B cell (primary cell): ENCODE measurements around the gene PTPRM. TPM values are rescaled to one million over a fixed set of nuclear protein-coding genes. Genes with fewer than 3 reads are reported as not detected.

Source experiments
- ATAC-seq: fragments of 200-7000 bp; cut with Tn5 transposase; one replicate; pipeline ENCODE4 v1.10.0; 2021; ENCODE audit warnings: low read depth, mild to moderate bottlenecking, moderate number of reproducible peaks, moderate library complexity
- CTCF ChIA-PET: fragments of 350-600 bp; sonication (Branson Sonifier 250); formaldehyde crosslinking; loops from one replicate; lab custom pipeline; 2021; ENCODE audit warnings: antibody characterized with exemption, inconsistent platforms; lab: Charles Lee
- POLR2A ChIA-PET: fragments of 350-600 bp; sonication (Branson Sonifier 250); formaldehyde crosslinking; loops from one replicate; lab custom pipeline; 2021; ENCODE audit warnings: antibody characterized with exemption; lab: Charles Lee
- DNase-seq: peaks from one replicate; pipeline ENCODE4 v3.0.0; 2013
- H2AFZ ChIP-seq: 2 replicates; pipeline ENCODE4 v1.6.1; 2012; ENCODE audit warnings: mild to moderate bottlenecking, low read depth, low read length; ENCODE audit not compliant: insufficient read depth, poor library complexity, severe bottlenecking
- H3K27ac ChIP-seq, 2 donors: 1 replicate in 1 of 2; 2 replicates in 1 of 2; pipeline ENCODE4 v1.5.1; 2012 to 2013; ENCODE audit warnings: low read length in 2 of 2, mild to moderate bottlenecking in 2 of 2, moderate library complexity in 1 of 2
- H3K27me3 ChIP-seq, 4 experiments: fragments of 200-600 bp in 1 of 4; sonication (generic) in 1 of 4; replicated peaks in 1 of 4; 1 replicate in 2 of 4; 2 replicates in 2 of 4; pipeline versions ENCODE4 v1.6.1 to v1.7.0; 2013 to 2016; ENCODE audit warnings: low read length in 3 of 4, mild to moderate bottlenecking in 2 of 4, mixed read lengths in 1 of 4, moderate library complexity in 1 of 4; ENCODE audit not compliant: insufficient read depth in 4 of 4, control insufficient read depth in 3 of 4; ENCODE audit errors: control extremely low read depth in 1 of 4
- H3K36me3 ChIP-seq, 2 experiments: replicated peaks in 1 of 2; 1 replicate in 1 of 2; 2 replicates in 1 of 2; pipeline versions ENCODE4 v1.6.1 to v1.7.1; 2013; ENCODE audit warnings: low read length in 1 of 2; ENCODE audit not compliant: insufficient read depth in 2 of 2, control insufficient read depth in 1 of 2; ENCODE audit errors: control extremely low read depth in 1 of 2, extremely low read depth in 1 of 2
- H3K4me1 ChIP-seq, 2 donors: fragments of 200-600 bp in 1 of 2; sonication (generic) in 1 of 2; 1 replicate in 1 of 2; 2 replicates in 1 of 2; pipeline versions ENCODE4 v1.5.1 to v1.6.1; 2013 to 2017; ENCODE audit warnings: low read length in 2 of 2; ENCODE audit not compliant: control insufficient read depth in 2 of 2, insufficient read depth in 2 of 2
- H3K4me2 ChIP-seq: replicated peaks from 2 replicates; pipeline ENCODE3; 2012; ENCODE audit warnings: mild to moderate bottlenecking, low read depth, low read length; ENCODE audit not compliant: poor library complexity, severe bottlenecking
- H3K4me3 ChIP-seq, 5 experiments: fragments of 200-600 bp in 1 of 5; sonication (generic) in 1 of 5; 1 replicate in 3 of 5; 2 replicates in 2 of 5; pipeline versions ENCODE4 v1.5.1 to v1.7.0; 2011 to 2016; ENCODE audit warnings: low read length in 4 of 5, mild to moderate bottlenecking in 4 of 5, low read depth in 2 of 5, control low read depth in 1 of 5, moderate library complexity in 1 of 5; ENCODE audit not compliant: insufficient read depth in 1 of 5; ENCODE audit errors: control extremely low read depth in 1 of 5, extremely low read depth in 1 of 5
- H3K79me2 ChIP-seq: fragments of 200-600 bp; sonication (generic); one replicate; pipeline ENCODE4 v1.6.0; 2016; ENCODE audit warnings: low read length; ENCODE audit not compliant: control insufficient read depth, insufficient read depth
- H3K9ac ChIP-seq: fragments of 200-600 bp; sonication (generic); 2 replicates; pipeline ENCODE4 v1.6.1; 2017; ENCODE audit warnings: mild to moderate bottlenecking, low read length, moderate library complexity
- H3K9me3 ChIP-seq, 3 donors: one replicate each; pipeline versions ENCODE4 v1.6.1 to v1.7.1; 2013; ENCODE audit warnings: low read length in 2 of 3; ENCODE audit not compliant: control insufficient read depth in 2 of 3, insufficient read depth in 1 of 3; ENCODE audit errors: control extremely low read depth in 1 of 3
- H4K20me1 ChIP-seq: 2 replicates; pipeline ENCODE4 v1.6.0; 2012; ENCODE audit warnings: mild to moderate bottlenecking, low read length; ENCODE audit not compliant: insufficient read depth, control insufficient read depth, poor library complexity, severe bottlenecking
- H3K27ac Mint-ChIP-seq: one replicate; pipeline ENCODE4 v1.8.0; 2021; ENCODE audit warnings: mixed read lengths
- H3K27me3 Mint-ChIP-seq: one replicate; pipeline ENCODE4 v1.8.0; 2021; ENCODE audit warnings: mixed read lengths
- H3K4me1 Mint-ChIP-seq: one replicate; pipeline ENCODE4 v1.8.0; 2021; ENCODE audit warnings: mixed read lengths
- H3K4me3 Mint-ChIP-seq: one replicate; pipeline ENCODE4 v1.8.0; 2021; ENCODE audit warnings: mixed read lengths
- H3K9me3 Mint-ChIP-seq: one replicate; pipeline ENCODE4 v1.8.0; 2022; ENCODE audit warnings: mixed read lengths; ENCODE audit not compliant: insufficient read depth
- CTCF ChIP-seq: fragments of 200-600 bp; IDR thresholded peaks from one replicate; pipeline ENCODE4 v1.8.0; 2022; ENCODE audit warnings: antibody characterized with exemption, mild to moderate bottlenecking
- EZH2 ChIP-seq: IDR thresholded peaks from 2 replicates; pipeline ENCODE4 v1.6.1; 2012; ENCODE audit warnings: borderline replicate concordance, low read depth, mild to moderate bottlenecking, moderate library complexity, low read length; ENCODE audit not compliant: insufficient read depth, poor library complexity, severe bottlenecking
- WGBS: methylation state at CpG from one replicate; pipeline ENCODE4 v1.1.5; 2013; ENCODE audit warnings: missing lambda C conversion rate; ENCODE audit not compliant: insufficient coverage; 5-methylcytosine and 5-hydroxymethylcytosine counted together
- intact Hi-C: fragments of 100-400 bp; cut with micrococcal nuclease; formaldehyde crosslinking; loops from one replicate; pipeline ENCODE4 v1.10.0; 2022
- polyA plus RNA-seq: library from polyadenylated mRNA; depleted of rRNA; stranded (reverse); fragments of >200 nt; gene quantifications from 2 replicates; pipeline ENCODE4 v1.2.3, GENCODE V29; 2012
- total RNA-seq, 2 donors: library from RNA; stranded (reverse); fragments of 120-200 nt in 1 of 2; gene quantifications; 1 replicate in 1 of 2; 2 replicates in 1 of 2; pipeline versions ENCODE4 v1.2.3 to v1.2.4, GENCODE V29; 2013 to 2022

PTPRM gene
- total and polyA plus RNA-seq, 2 donors (not counting 1 experiment from before 2014, with no cell fraction given), result 0.20 to 0.89 TPM

GRCh38 chr18:7568426-7568825 is 1.3 kb downstream of the PTPRM start:
- Histone ChIP-seq H3K27me3 (peaks cover 0 to 36% (median 21%) of the 10 kb centered on the region in 4 experiments), H3K9ac (no peak overlapping the region), H2AFZ (no peak overlapping the region), H3K9me3 (no peaks in the 10 kb centered on the region), H3K36me3 (no peaks in the 10 kb centered on the region), H3K4me1 (no peaks in the 10 kb centered on the region), H3K79me2 (no peaks in the 10 kb centered on the region), H4K20me1 (no peaks in the 10 kb centered on the region), H3K27ac (no peak overlapping the region), H3K4me3 (no peak overlapping the region), H3K4me2 (peak overlapping the region; percentile 75)
- TF ChIP-seq EZH2 (no peak), CTCF (no peak)
- Mint-ChIP-seq H3K27ac (no peak overlapping the region), H3K4me1 (peaks cover 7% of the 10 kb centered on the region), H3K9me3 (no peaks in the 10 kb centered on the region), H3K27me3 (peaks cover 49% of the 10 kb centered on the region), H3K4me3 (peak overlapping the region; percentile 71)
- ChIA-PET CTCF (no interaction called here), POLR2A (no interaction called here)
- DNase-seq, result peak; percentile 5
- intact Hi-C loops, result no loop called here
- ATAC-seq, result no peak
- 2% methylated on average over 42 of the region's 44 CpGs for WGBS

GRCh38 chr18:7571626-7572025 is 4.5 kb downstream of the PTPRM start:
- no peaks in the 10 kb centered on the region for H3K4me1 ChIP-seq
- POLR2A ChIA-PET, result no interaction called here
- Mint-ChIP-seq H3K9me3 (no peaks in the 10 kb centered on the region), H3K27me3 (peaks cover 25% of the 10 kb centered on the region), H3K4me3 (no peak overlapping the region), H3K27ac (no peak overlapping the region), H3K4me1 (peaks cover 5% of the 10 kb centered on the region)
- H3K27ac ChIP-seq, result no peak overlapping the region
- no peak overlapping the region for H3K4me3 ChIP-seq
- H3K27me3 ChIP-seq, result peaks cover 0 to 15% (median 6%) of the 10 kb centered on the region in 4 experiments
- no peak overlapping the region for H3K9ac ChIP-seq
- ATAC-seq (no peak), DNase-seq (no peak)
- H3K79me2 ChIP-seq, result no peaks in the 10 kb centered on the region
- CTCF ChIA-PET, result no interaction called here
- no peaks in the 10 kb centered on the region for H4K20me1 ChIP-seq
- H3K4me2 ChIP-seq, result no peak overlapping the region
- no peaks in the 10 kb centered on the region for H3K36me3 ChIP-seq
- peaks cover 0 to 3% (median 0%) of the 10 kb centered on the region in 3 donors for H3K9me3 ChIP-seq
- intact Hi-C loops, result no loop called here
- 80% methylated on average over 1 of the region's 2 CpGs for whole genome bisulfite sequencing
- H2AFZ ChIP-seq, result no peak overlapping the region
- TF ChIP-seq EZH2, result no peak
- no peak for TF ChIP-seq CTCF
